OCI-LY3 (cell line): Measurements from ENCODE around the gene PDE8A.
A peak's percentile ranks its signal among the peaks of the same experiment; 100 is the strongest.

Experiments used
- H2AFZ ChIP-seq: fragments of 200-600, 300-600 bp; shearing (Covaris generic); 2 replicates; pipeline ENCODE4 v1.6.0; 2014; ENCODE audit warnings: antibody characterized with exemption, low read depth, low read length
- H3K27ac ChIP-seq: fragments of 200-600, 300-600 bp; sonication (generic); 2 replicates; pipeline ENCODE4 v1.5.1; 2014; ENCODE audit warnings: mild to moderate bottlenecking, low read length, moderate library complexity, mixed read lengths
- H3K27me3 ChIP-seq: fragments of 200-600, 300-600 bp; sonication (generic); 2 replicates; pipeline ENCODE4 v1.6.1; 2014; ENCODE audit warnings: low read depth, low read length, mixed read lengths
- H3K36me3 ChIP-seq: fragments of 200-600, 300-600 bp; sonication (generic); replicated peaks from 2 replicates; pipeline ENCODE3; 2014; ENCODE audit warnings: low read depth, low read length, mixed read lengths
- H3K4me1 ChIP-seq: fragments of 300-600, 200-600 bp; sonication (generic); 2 replicates; pipeline ENCODE4 v1.6.1; 2014; ENCODE audit warnings: low read length, mixed read lengths
- H3K4me2 ChIP-seq: fragments of 200-600, 300-600 bp; sonication (generic); 2 replicates; pipeline ENCODE4 v1.6.1; 2014; ENCODE audit warnings: low read length, mixed read lengths
- H3K4me3 ChIP-seq: fragments of 300-600, 200-600 bp; sonication (generic); 2 replicates; pipeline ENCODE4 v1.5.1; 2014; ENCODE audit warnings: antibody characterized with exemption, mild to moderate bottlenecking, low read length, moderate library complexity
- H3K79me2 ChIP-seq: fragments of 300-600, 200-600 bp; shearing (Covaris generic); 2 replicates; pipeline ENCODE4 v1.6.1; 2014; ENCODE audit warnings: mild to moderate bottlenecking, low read length, mixed read lengths
- H3K9ac ChIP-seq: fragments of 300-600, 200-600 bp; shearing (Covaris generic); 2 replicates; pipeline ENCODE4 v1.6.0; 2014; ENCODE audit warnings: mild to moderate bottlenecking, low read length, moderate library complexity
- H3K9me3 ChIP-seq: fragments of 200-600, 300-600 bp; shearing (Covaris generic); 2 replicates; pipeline ENCODE4 v1.6.1; 2014; ENCODE audit warnings: low read length, mixed read lengths; ENCODE audit not compliant: insufficient read depth
- H4K20me1 ChIP-seq: fragments of 200-600, 300-600 bp; sonication (generic); 2 replicates; pipeline ENCODE4 v1.6.1; 2016; ENCODE audit warnings: low read length, mixed read lengths; ENCODE audit not compliant: insufficient read depth
- EZH2phosphoT487 ChIP-seq: fragments of 200-600 bp; shearing (Covaris generic); IDR thresholded peaks from 2 replicates; pipeline ENCODE4 v1.6.1; 2018; ENCODE audit warnings: antibody characterized with exemption, mixed run types, low read depth
- TF ChIP-seq, protein P1 (sequence below): fragments of 200-600, 300-600 bp; sonication (generic); IDR thresholded peaks from 2 replicates; pipeline ENCODE4 v1.5.1; 2014; ENCODE audit warnings: antibody characterized with exemption, low read length, low read depth

The PDE8A gene

DNA sequence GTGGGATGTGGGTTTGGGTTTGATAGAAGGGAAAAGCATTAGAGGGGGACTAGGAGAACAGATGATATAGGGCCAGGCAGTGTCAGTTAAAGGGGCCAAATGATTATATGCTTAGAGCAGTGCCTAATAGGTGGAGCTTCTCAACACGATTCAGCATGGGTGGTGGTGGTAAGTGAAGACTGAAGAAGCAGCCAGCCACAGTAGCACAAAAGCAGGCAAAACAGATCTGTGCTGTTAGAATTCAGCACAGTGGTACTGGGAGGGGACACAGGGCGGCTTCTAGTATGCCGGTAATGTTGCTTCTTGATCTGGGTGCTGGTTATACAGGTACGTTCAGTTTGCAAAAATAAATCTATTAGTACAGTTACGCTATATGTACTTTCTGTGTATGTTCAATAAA lies 25.5 kb downstream of the PDE8A start:
- Histone ChIP-seq H3K36me3 (no peaks in the 10 kb centered on the region), H3K9me3 (no peaks in the 10 kb centered on the region), H3K79me2 (peaks cover 49% of the 10 kb centered on the region), H3K4me2 (no peak overlapping the region), H3K4me1 (peaks cover 64% of the 10 kb centered on the region), H3K27ac (no peak overlapping the region), H3K27me3 (no peaks in the 10 kb centered on the region), H3K4me3 (no peak overlapping the region), H2AFZ (no peak overlapping the region), H4K20me1 (peaks cover 41% of the 10 kb centered on the region), H3K9ac (no peak overlapping the region)
- TF ChIP-seq, protein P1, sequence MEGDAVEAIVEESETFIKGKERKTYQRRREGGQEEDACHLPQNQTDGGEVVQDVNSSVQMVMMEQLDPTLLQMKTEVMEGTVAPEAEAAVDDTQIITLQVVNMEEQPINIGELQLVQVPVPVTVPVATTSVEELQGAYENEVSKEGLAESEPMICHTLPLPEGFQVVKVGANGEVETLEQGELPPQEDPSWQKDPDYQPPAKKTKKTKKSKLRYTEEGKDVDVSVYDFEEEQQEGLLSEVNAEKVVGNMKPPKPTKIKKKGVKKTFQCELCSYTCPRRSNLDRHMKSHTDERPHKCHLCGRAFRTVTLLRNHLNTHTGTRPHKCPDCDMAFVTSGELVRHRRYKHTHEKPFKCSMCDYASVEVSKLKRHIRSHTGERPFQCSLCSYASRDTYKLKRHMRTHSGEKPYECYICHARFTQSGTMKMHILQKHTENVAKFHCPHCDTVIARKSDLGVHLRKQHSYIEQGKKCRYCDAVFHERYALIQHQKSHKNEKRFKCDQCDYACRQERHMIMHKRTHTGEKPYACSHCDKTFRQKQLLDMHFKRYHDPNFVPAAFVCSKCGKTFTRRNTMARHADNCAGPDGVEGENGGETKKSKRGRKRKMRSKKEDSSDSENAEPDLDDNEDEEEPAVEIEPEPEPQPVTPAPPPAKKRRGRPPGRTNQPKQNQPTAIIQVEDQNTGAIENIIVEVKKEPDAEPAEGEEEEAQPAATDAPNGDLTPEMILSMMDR = no peak
- no peak for TF ChIP-seq EZH2phosphoT487

DNA sequence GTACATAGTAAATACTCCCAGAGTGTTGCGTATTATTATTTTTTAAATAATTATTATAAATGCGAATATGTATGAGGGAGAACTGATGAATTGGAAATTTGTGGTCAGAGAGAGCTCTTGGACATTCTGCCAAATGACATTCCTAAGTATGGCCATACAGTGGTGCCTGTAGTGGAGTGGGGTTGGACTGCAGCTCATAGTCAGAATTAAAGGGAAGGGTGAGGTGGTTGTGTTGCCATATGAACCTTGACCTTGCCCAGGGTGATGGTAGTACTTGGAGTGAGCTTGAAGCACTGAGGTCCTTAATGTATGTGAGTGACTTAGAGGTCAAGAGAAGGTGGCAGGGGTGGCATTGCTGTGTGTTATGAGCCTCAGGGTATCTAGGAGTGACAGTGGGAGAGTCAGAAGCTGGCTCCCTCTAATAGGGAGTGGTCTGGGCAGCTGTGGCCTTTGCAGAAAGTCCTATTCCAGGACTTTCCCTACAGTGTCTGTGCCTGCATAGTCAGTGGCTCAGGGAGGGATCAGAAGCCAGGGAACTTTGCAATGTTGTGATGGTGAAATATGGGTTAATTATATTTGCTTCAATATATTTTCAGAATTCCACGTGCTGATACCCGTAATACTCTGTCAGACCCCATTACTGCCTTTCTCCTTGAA lies 26.2 kb downstream of the PDE8A start:
- Histone ChIP-seq H3K9me3 (no peaks in the 10 kb centered on the region), H2AFZ (no peak overlapping the region), H3K4me3 (no peak overlapping the region), H3K9ac (no peak overlapping the region), H3K27me3 (no peaks in the 10 kb centered on the region), H3K4me1 (peaks cover 57% of the 10 kb centered on the region), H4K20me1 (peaks cover 34% of the 10 kb centered on the region), H3K27ac (no peak overlapping the region), H3K36me3 (no peaks in the 10 kb centered on the region), H3K4me2 (no peak overlapping the region), H3K79me2 (peaks cover 45% of the 10 kb centered on the region)
- TF ChIP-seq, protein P1 = no peak
- no peak for TF ChIP-seq EZH2phosphoT487

DNA sequence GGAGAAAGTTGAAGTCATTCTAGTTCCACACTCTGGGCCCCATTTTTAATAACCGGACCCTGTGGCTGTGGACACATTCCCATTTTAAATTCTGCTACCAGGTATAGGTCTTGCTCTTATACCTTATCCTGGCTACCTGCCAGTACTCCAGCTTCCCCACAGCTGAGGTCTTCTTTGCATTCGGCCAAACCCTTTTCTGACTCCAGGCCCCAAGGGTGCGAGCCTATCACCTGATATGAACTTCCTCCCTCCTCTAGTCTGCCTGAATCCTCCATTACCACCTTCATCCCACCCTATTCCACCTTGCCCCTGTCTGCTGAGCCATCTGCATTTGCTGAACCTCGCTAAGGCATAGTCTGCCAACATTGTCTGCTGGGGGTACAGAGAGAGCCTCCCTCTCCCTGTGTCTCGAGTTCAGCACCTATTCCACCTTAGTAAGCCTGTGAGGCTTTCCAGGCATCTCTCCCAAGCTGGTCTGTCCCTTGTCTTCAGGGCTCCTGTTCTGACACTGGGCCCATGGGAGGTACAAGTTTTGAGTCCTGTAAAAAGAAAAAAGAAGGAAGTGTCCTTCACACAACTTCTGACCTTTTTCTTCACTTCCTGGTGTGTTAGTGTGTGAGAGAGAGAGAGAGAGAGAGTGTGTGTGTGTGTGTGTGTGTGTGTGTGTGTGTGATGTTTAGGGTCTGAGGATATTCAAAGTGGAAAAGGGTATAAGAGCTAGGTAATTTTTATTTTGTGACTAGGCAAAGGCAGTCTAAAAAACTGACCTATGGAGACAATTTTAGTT lies 27.0 kb downstream of the PDE8A start:
- H3K4me2 ChIP-seq = peak overlapping the region; percentile 56
- peak overlapping the region; percentile 20; the same call in 1 of the 2 replicates for H3K4me3 ChIP-seq
- no peaks in the 10 kb centered on the region for H3K27me3 ChIP-seq
- H2AFZ ChIP-seq = no peak overlapping the region
- peaks cover 50% of the 10 kb centered on the region for H3K79me2 ChIP-seq
- peaks cover 49% of the 10 kb centered on the region for H3K4me1 ChIP-seq
- peaks cover 26% of the 10 kb centered on the region for H4K20me1 ChIP-seq
- no peaks in the 10 kb centered on the region for H3K9me3 ChIP-seq
- H3K9ac ChIP-seq = peak overlapping the region; percentile 14; the same call in 1 of the 2 replicates
- H3K27ac ChIP-seq = no peak overlapping the region
- TF ChIP-seq EZH2phosphoT487 = no peak
- TF ChIP-seq, protein P1 = no peak
- H3K36me3 ChIP-seq = no peaks in the 10 kb centered on the region

DNA sequence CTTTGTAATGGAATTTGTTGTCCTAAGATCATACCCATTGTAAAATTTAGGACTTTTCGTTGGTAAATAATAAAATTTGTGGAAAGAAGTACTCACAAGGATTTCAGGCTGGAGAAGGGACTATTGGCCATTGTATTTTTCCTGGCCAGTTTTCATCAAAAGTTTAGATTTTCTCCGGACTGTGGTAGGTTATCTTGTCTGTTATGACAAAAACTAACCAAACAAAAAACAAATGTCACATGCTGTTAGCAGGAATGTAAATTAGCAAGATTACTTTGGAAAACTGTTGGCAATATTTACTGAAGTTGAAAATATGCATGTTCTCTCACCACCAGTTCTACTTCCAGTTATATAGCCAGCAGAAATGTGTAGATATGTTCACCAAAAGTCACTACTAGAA lies 27.8 kb downstream of the PDE8A start:
- Histone ChIP-seq H3K27me3 (no peaks in the 10 kb centered on the region), H3K36me3 (no peaks in the 10 kb centered on the region), H3K4me2 (no peak overlapping the region), H3K4me1 (peaks cover 49% of the 10 kb centered on the region), H3K4me3 (no peak overlapping the region), H4K20me1 (peaks cover 22% of the 10 kb centered on the region), H3K9me3 (no peaks in the 10 kb centered on the region), H3K9ac (no peak overlapping the region), H3K79me2 (peaks cover 50% of the 10 kb centered on the region), H2AFZ (no peak overlapping the region), H3K27ac (no peak overlapping the region)
- TF ChIP-seq, protein P1 = no peak
- TF ChIP-seq EZH2phosphoT487 = no peak
